B cell (primary cell): Measurements from ENCODE around the gene STYXL1. TPM values are rescaled to one million over a fixed set of nuclear protein-coding genes. Genes with fewer than 3 reads are reported as not detected.

ENCODE experiments used
- ATAC-seq: fragments of 200-7000 bp; cut with Tn5 transposase; one replicate; pipeline ENCODE4 v1.10.0; 2021; ENCODE audit warnings: low read depth, mild to moderate bottlenecking, moderate number of reproducible peaks, moderate library complexity
- CTCF ChIA-PET: fragments of 350-600 bp; sonication (Branson Sonifier 250); formaldehyde crosslinking; loops from one replicate; lab custom pipeline; 2021; ENCODE audit warnings: antibody characterized with exemption, inconsistent platforms; lab: Charles Lee
- POLR2A ChIA-PET: fragments of 350-600 bp; sonication (Branson Sonifier 250); formaldehyde crosslinking; loops from one replicate; lab custom pipeline; 2021; ENCODE audit warnings: antibody characterized with exemption; lab: Charles Lee
- DNase-seq: peaks from one replicate; pipeline ENCODE4 v3.0.0; 2013
- H2AFZ ChIP-seq: 2 replicates; pipeline ENCODE4 v1.6.1; 2012; ENCODE audit warnings: mild to moderate bottlenecking, low read depth, low read length; ENCODE audit not compliant: insufficient read depth, poor library complexity, severe bottlenecking
- H3K27ac ChIP-seq, 2 donors: 1 replicate in 1 of 2; 2 replicates in 1 of 2; pipeline ENCODE4 v1.5.1; 2012 to 2013; ENCODE audit warnings: low read length in 2 of 2, mild to moderate bottlenecking in 2 of 2, moderate library complexity in 1 of 2
- H3K27me3 ChIP-seq, 4 experiments: fragments of 200-600 bp in 1 of 4; sonication (generic) in 1 of 4; replicated peaks in 1 of 4; 1 replicate in 2 of 4; 2 replicates in 2 of 4; pipeline versions ENCODE4 v1.6.1 to v1.7.0; 2013 to 2016; ENCODE audit warnings: low read length in 3 of 4, mild to moderate bottlenecking in 2 of 4, mixed read lengths in 1 of 4, moderate library complexity in 1 of 4; ENCODE audit not compliant: insufficient read depth in 4 of 4, control insufficient read depth in 3 of 4; ENCODE audit errors: control extremely low read depth in 1 of 4
- H3K36me3 ChIP-seq, 2 experiments: replicated peaks in 1 of 2; 1 replicate in 1 of 2; 2 replicates in 1 of 2; pipeline versions ENCODE4 v1.6.1 to v1.7.1; 2013; ENCODE audit warnings: low read length in 1 of 2; ENCODE audit not compliant: insufficient read depth in 2 of 2, control insufficient read depth in 1 of 2; ENCODE audit errors: control extremely low read depth in 1 of 2, extremely low read depth in 1 of 2
- H3K4me1 ChIP-seq, 2 donors: fragments of 200-600 bp in 1 of 2; sonication (generic) in 1 of 2; 1 replicate in 1 of 2; 2 replicates in 1 of 2; pipeline versions ENCODE4 v1.5.1 to v1.6.1; 2013 to 2017; ENCODE audit warnings: low read length in 2 of 2; ENCODE audit not compliant: control insufficient read depth in 2 of 2, insufficient read depth in 2 of 2
- H3K4me2 ChIP-seq: replicated peaks from 2 replicates; pipeline ENCODE3; 2012; ENCODE audit warnings: mild to moderate bottlenecking, low read depth, low read length; ENCODE audit not compliant: poor library complexity, severe bottlenecking
- H3K4me3 ChIP-seq, 5 experiments: fragments of 200-600 bp in 1 of 5; sonication (generic) in 1 of 5; 1 replicate in 3 of 5; 2 replicates in 2 of 5; pipeline versions ENCODE4 v1.5.1 to v1.7.0; 2011 to 2016; ENCODE audit warnings: low read length in 4 of 5, mild to moderate bottlenecking in 4 of 5, low read depth in 2 of 5, control low read depth in 1 of 5, moderate library complexity in 1 of 5; ENCODE audit not compliant: insufficient read depth in 1 of 5; ENCODE audit errors: control extremely low read depth in 1 of 5, extremely low read depth in 1 of 5
- H3K79me2 ChIP-seq: fragments of 200-600 bp; sonication (generic); one replicate; pipeline ENCODE4 v1.6.0; 2016; ENCODE audit warnings: low read length; ENCODE audit not compliant: control insufficient read depth, insufficient read depth
- H3K9ac ChIP-seq: fragments of 200-600 bp; sonication (generic); 2 replicates; pipeline ENCODE4 v1.6.1; 2017; ENCODE audit warnings: mild to moderate bottlenecking, low read length, moderate library complexity
- H3K9me3 ChIP-seq, 3 donors: one replicate each; pipeline versions ENCODE4 v1.6.1 to v1.7.1; 2013; ENCODE audit warnings: low read length in 2 of 3; ENCODE audit not compliant: control insufficient read depth in 2 of 3, insufficient read depth in 1 of 3; ENCODE audit errors: control extremely low read depth in 1 of 3
- H4K20me1 ChIP-seq: 2 replicates; pipeline ENCODE4 v1.6.0; 2012; ENCODE audit warnings: mild to moderate bottlenecking, low read length; ENCODE audit not compliant: insufficient read depth, control insufficient read depth, poor library complexity, severe bottlenecking
- H3K27ac Mint-ChIP-seq: one replicate; pipeline ENCODE4 v1.8.0; 2021; ENCODE audit warnings: mixed read lengths
- H3K27me3 Mint-ChIP-seq: one replicate; pipeline ENCODE4 v1.8.0; 2021; ENCODE audit warnings: mixed read lengths
- H3K4me1 Mint-ChIP-seq: one replicate; pipeline ENCODE4 v1.8.0; 2021; ENCODE audit warnings: mixed read lengths
- H3K4me3 Mint-ChIP-seq: one replicate; pipeline ENCODE4 v1.8.0; 2021; ENCODE audit warnings: mixed read lengths
- H3K9me3 Mint-ChIP-seq: one replicate; pipeline ENCODE4 v1.8.0; 2022; ENCODE audit warnings: mixed read lengths; ENCODE audit not compliant: insufficient read depth
- CTCF ChIP-seq: fragments of 200-600 bp; IDR thresholded peaks from one replicate; pipeline ENCODE4 v1.8.0; 2022; ENCODE audit warnings: antibody characterized with exemption, mild to moderate bottlenecking
- EZH2 ChIP-seq: IDR thresholded peaks from 2 replicates; pipeline ENCODE4 v1.6.1; 2012; ENCODE audit warnings: borderline replicate concordance, low read depth, mild to moderate bottlenecking, moderate library complexity, low read length; ENCODE audit not compliant: insufficient read depth, poor library complexity, severe bottlenecking
- WGBS: methylation state at CpG from one replicate; pipeline ENCODE4 v1.1.5; 2013; ENCODE audit warnings: missing lambda C conversion rate; ENCODE audit not compliant: insufficient coverage; 5-methylcytosine and 5-hydroxymethylcytosine counted together
- intact Hi-C: fragments of 100-400 bp; cut with micrococcal nuclease; formaldehyde crosslinking; loops from one replicate; pipeline ENCODE4 v1.10.0; 2022
- polyA plus RNA-seq: library from polyadenylated mRNA; depleted of rRNA; stranded (reverse); fragments of >200 nt; gene quantifications from 2 replicates; pipeline ENCODE4 v1.2.3, GENCODE V29; 2012
- total RNA-seq, 2 donors: library from RNA; stranded (reverse); fragments of 120-200 nt in 1 of 2; gene quantifications; 1 replicate in 1 of 2; 2 replicates in 1 of 2; pipeline versions ENCODE4 v1.2.3 to v1.2.4, GENCODE V29; 2013 to 2022

Gene STYXL1
- total and polyA plus RNA-seq, 2 donors (not counting 1 experiment from before 2014, with no cell fraction given), result 15.2 to 29.3 TPM

- WGBS, result 89% methylated on average over 11 of the region's 12 CpGs
- Histone ChIP-seq H3K4me1 (no peaks in the 10 kb centered on the region), H3K27ac (no peak overlapping the region), H3K36me3 (peaks cover 4 to 30% of the 10 kb centered on the region in 2 experiments), H3K4me3 (no peak overlapping the region), H4K20me1 (peaks cover 8% of the 10 kb centered on the region), H3K9ac (no peak overlapping the region), H3K79me2 (no peaks in the 10 kb centered on the region), H3K4me2 (no peak overlapping the region), H3K9me3 (no peaks in the 10 kb centered on the region), H3K27me3 (no peaks in the 10 kb centered on the region), H2AFZ (no peak overlapping the region)
- Mint-ChIP-seq H3K4me3 (no peak overlapping the region), H3K27me3 (no peaks in the 10 kb centered on the region), H3K27ac (no peak overlapping the region), H3K4me1 (no peaks in the 10 kb centered on the region), H3K9me3 (no peaks in the 10 kb centered on the region)
- CTCF ChIA-PET, result no interaction called here
- ATAC-seq (no peak), DNase-seq (no peak)
- intact Hi-C loops, result no loop called here
- POLR2A ChIA-PET, result no interaction called here
- TF ChIP-seq CTCF (no peak), EZH2 (no peak)
Measured at GRCh38 chr7:75955331-75955955, 92.4 kb downstream of the STYXL1 start.

- no peaks in the 10 kb centered on the region for H3K27me3 ChIP-seq
- no peak overlapping the region for H3K9ac ChIP-seq
- ChIA-PET CTCF (no interaction called here), POLR2A (no interaction called here)
- Mint-ChIP-seq H3K4me1 (peaks cover 3% of the 10 kb centered on the region), H3K9me3 (no peaks in the 10 kb centered on the region), H3K27me3 (no peaks in the 10 kb centered on the region), H3K4me3 (no peak overlapping the region), H3K27ac (no peak overlapping the region)
- H2AFZ ChIP-seq, result no peak overlapping the region
- no peaks in the 10 kb centered on the region for H3K4me1 ChIP-seq
- no peak overlapping the region for H3K27ac ChIP-seq
- no peak overlapping the region for H3K4me2 ChIP-seq
- peaks cover 4 to 27% of the 10 kb centered on the region in 2 experiments for H3K36me3 ChIP-seq
- peaks cover 9% of the 10 kb centered on the region for H3K79me2 ChIP-seq
- no peak for DNase-seq
- intact Hi-C loops, result no loop called here
- no peak for ATAC-seq
- no peaks in the 10 kb centered on the region for H3K9me3 ChIP-seq
- WGBS, result 93% methylated on average over 8 of the region's 11 CpGs
- peaks cover 13% of the 10 kb centered on the region for H4K20me1 ChIP-seq
- no peak overlapping the region for H3K4me3 ChIP-seq
- TF ChIP-seq EZH2 (no peak), CTCF (no peak)
Measured at GRCh38 chr7:75953931-75954330, 93.9 kb downstream of the STYXL1 start.
